Iris pigment epithelial cell (primary cell): Measurements from ENCODE around the gene PATL1.

ENCODE experiments used
- DNase-seq: peaks from one replicate; pipeline ENCODE4 v3.0.0-alpha.2; 2011; ENCODE audit warnings: low read depth

Gene PATL1

DNA sequence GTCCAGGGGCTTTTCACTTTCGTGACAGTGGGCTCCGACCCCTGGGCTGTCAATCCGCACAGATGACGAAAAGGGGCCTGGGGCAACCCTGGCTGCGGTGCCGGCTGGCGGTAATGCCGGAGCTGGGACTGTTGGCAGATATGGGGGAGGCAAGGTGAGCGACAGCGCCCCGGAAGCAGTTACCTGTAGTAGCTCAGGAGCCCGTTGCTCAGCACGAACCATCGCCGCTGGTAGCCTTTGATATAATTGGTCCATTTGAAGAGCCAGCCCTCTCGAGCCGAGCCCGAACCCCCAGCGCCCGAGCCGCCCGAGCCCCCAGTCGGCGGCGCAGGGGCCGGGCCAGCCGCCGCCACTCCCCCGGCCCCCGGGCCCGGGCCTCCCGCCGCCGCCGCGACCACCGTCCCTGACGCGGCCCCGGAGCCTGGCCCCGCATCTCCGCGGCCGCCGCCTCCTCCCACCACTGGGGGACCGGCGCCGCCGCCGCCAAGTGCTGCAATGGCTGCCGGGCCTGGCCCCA, 53.7 kb downstream of the PATL1 start:
- no peak for DNase-seq

DNA sequence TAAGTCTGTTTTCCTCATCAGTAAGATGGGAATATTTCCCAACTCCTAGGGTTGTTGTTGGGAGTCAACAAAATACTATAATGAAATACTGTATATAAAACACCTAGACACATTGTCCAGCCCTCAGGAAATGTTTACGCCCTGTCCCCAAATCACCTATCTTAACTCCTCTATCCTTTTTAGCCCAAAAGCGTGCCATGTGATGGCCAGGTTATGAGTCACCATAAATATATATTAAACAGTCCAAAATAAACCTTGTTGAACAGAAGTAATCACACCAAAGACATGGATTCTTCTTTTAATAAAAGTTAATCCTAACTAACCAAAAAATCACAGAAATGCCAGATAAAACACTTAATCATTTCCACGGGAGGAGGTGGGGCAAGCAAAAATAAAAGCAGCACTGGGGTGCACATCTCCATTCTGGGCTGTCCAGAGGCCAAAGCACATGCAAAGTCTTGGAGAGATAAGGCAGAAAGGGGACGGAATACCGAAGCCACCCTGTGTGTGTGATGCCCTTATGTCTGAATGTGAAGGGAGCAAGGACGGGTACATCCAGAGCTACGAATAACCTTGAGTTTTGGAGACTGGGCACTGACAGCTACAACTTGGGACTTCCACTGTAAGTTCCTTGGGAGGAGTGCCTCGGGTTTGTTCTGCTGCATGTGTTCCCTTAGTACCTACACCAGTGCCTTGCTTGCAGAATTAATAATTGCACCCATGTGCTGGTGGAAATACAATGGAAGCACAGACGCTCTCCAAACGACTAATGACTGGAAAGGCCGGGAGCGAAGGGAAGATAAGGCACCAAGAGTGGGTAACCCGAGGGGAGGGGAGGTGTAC, 54.3 kb downstream of the PATL1 start:
- peak; percentile 18 for DNase-seq

DNA sequence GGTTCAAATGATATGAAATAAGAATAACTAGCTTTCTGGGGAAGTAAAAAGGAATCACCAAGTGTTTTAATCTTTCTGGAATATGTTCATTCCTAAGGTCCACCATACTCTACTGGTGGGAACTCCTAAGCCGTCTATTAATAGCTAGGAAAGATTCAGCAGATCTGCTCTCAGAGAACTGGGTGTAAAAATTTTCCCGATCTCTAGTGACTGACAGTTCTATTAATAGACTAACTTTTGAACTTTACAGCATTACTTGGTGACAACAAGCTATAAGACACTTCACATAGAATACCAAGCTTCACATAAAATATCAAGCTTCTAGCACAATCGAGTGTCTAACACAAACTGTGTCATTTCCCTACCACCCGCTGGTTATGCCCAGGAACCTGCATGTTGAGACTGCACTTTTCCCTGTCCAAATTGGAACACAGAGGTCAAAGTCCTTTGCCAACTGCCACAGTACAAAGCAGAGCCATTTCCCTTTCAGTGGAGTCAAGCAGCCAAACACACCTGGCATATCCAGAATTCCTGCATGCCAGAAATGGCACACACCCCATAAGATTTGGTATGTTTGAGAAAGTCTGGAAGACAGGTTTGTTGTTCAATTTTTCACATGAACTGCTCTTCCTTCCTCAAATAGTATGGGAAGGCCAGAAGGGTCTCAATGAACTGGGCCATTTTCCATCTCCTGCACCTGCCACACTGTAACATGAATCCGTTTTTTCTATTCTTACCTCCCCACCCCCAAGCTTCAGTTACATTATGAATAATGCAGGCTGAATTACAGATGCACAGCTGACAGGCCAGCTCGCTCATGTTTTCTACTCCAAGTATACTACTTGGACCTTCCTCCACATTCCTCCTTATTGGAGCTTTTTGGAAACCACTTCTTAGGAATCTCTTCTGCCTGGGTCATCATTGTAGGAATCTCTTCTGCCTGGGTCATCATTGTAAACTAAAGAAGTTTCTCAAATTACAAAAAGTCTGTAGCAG, 57.0 kb downstream of the PATL1 start:
- peak; percentile 28 for DNase-seq

DNA sequence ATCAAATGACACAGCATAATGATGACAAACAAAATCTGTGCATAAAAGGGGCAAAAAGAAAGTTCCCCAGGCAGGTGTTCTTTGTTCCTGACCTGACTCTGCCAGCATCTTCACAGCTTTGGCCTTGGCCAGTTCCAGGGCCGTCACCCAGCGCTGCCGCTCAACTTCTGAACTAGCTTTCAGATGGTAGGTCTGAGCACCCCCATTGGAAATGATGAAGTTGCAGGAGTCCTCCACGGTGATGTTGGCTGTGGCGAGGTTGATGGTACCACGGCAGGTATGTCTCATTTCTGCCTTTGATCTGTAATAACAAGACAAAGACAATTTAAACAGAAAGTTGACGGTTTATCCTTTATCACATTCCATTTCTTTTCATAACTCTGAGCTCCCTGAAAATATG, 58.5 kb downstream of the PATL1 start:
- no peak for DNase-seq

DNA sequence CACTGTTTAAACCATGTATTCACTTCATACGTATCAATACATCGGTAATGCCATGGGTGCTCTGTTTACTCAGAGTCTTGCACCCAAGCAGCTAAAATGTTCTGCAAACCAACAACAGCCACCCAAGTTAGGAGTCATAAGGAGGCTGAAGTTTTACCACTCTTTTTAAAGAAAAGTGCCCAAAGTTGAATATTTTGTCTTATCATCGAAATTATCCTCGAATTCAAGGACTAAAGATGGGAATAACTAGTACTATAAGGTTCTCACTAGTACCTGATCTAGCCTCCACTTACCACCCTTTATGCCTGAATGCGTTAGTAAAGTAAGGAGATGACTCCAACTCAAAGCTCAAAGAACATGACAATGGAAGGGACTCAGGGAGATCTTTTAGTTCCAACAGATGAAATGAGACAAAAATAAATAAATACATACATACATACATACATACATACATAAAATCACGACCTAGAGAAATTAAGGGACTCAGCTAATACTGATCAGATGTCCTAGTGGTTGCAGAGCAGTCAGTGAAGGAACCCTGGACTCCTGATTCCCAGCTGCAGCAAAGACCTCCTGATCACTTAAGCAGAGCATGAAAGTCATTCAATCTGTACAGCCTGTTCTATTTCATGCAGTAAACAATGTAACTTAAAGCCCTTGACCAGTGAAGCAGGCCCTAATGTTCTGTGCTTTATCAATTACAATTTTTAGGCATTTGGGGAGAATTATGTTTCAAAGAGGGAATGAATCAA, 61.0 kb downstream of the PATL1 start:
- DNase-seq, result no peak

DNA sequence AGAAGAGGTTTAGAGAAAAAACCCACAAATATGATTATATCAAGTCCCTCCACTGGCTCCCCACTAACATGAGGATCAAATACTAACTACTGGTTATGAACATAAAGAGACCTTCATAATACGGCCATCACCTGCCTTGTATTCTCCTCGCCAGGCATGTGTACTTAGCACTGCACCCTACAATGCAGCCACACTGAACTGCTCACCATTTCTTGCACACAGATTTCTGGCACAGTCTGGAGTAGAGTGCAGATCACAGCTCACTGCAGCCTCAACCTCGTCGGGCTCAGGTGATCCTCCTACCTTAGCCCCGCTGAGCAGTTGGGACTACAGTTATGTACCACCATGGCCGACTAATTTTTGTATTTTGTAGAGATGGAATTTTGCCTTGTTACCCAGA, 66.4 kb downstream of the PATL1 start:
- DNase-seq, result no peak

DNA sequence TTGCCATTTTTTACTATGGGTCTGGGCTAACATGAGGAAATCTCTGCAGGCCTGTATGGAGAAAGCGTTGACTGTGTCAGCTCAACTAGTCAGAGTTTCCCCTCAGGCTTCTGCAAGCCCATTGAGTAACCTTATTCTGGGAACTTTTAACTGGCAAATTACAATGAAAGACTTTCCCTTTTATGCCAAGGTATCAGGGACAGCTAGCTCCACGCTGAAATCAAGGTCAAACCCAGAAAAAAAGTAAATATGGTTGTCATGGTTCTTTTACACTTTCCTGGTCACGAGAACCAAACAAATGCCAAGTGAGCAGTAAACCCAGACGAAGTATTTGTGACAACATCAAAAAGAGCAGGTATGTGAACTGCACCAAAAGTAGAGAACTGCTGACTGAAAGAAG, 67.0 kb downstream of the PATL1 start:
- no peak for DNase-seq

DNA sequence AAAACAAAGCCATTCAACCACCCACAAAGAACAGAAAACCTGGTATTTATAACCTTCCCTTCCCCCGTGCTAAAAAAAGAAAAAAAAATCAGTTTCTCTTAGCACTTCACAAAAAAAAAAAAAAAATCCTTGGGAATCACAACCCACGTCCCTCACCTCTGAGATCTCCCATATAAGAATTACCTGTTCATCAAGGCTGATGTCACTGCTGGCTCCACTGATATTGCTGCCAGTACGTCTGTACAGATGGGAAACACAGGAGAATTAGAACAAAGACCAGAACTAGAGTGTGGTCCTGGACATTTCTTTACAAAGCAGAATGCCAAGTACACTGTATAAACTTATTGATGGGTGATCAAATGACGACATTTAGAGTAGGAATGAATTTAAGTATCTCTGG, 68.2 kb downstream of the PATL1 start:
- DNase-seq, result no peak

DNA sequence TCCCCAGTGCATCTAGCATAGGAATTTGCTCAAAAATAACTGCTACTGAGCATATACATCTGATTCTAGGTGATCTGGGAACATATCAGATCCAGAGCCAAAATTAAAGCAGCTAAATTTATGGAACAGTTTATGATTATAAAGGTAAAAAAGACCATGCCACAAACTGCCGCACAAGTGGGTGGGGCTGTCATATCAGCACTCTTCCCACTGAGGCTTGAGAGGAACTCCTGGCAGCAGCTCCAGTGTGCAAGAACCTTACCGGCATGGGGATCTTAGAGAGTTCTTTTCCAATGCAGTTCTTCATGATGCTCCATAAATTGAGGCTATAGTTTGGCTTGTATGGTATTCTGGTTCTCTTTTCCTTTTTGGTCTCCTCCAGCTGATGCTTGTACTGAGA, 68.6 kb downstream of the PATL1 start:
- no peak for DNase-seq

DNA sequence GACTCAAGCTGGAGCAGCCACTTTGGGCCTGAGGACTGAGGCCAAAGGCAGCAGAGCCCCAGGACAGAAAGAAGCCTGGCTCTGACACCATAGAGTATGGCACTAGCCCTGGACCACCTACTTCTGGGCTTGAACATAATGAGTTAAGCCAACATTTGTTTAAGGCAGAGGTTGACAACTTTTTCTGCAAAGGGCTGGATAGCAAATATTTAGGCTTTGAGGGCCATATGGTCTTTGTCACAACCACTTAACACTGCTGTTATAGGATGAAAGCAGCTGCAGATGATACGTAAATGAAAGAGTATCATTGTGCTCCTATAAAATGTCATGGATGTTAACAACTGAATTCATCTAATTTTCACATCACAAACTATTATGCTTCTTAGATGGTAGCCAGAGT, 69.9 kb downstream of the PATL1 start:
- no peak for DNase-seq
